Measurements from ENCODE around the gene TXNRD3.

Gene TXNRD3

GRCh38 chr3:126672340-126672739 lies 17.4 kb upstream of the TXNRD3 start:
- no peak for DNase-seq (ENCODE audit: low read depth in 2 of 2)

DNA sequence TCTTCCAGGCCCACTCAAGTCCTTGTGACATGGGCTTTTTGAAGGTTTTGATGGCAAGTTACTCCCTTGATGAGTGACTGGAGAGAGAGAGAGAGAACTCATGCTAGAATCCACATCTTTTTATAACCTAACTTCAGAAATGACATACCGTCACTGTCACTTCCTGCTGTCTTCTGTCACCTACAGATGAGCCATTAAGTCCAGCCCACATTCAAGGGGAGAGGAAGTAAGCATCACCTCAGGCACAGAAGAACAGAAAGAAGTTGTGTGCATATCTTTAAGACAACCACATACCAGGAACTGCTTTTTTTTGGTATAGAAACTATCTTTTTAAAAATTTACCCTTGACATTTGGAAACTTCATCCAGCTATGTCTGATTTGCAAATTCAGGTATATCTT lies 16.6 kb upstream of the TXNRD3 start:
- no peak for DNase-seq (ENCODE audit: low read depth in 2 of 2)

- DNase-seq (ENCODE audit: low read depth in 2 of 2), result no peak
Measured at GRCh38 chr3:126668450-126669401, 13.8 kb upstream of the TXNRD3 start.

DNA sequence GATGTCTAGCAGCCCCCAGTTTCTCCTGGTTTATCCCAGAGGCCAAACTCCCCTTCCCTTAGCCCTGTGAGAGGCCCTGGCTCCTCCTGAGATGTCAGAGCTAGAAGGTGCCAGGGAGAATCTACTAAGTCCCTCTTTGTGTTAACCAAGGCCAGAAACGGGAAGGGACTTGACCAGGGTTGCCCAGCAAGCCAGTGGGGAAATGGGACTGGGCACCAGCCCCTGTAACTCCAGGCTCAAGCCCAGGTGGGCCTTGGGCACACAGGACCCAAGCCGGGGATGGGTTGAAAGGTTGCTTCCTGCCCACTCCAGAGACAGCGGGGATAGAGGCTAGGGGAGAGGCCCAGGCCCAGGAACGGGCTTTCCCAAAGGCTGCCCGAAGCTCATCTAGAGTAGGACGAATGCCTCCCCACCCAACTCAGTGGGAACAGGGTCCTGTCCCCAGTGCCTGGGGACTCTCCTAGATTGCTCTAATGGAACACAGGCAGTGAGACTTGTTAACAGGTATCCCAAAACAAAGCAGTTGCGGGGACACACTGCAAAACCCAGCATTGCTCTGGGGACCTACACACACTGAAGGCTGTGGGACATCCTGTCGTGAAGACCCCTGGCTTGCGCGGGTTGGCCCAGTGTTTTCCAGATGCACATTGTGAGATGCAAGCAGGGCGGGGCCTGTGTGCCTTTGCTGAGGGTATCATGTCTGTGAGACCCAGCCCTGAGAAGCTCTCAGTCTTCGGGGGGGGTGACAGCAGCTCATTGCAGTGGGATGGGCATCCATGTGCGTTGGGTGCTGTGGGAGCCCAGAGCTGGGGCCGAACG lies 12.9 kb upstream of the TXNRD3 start:
- DNase-seq (ENCODE audit: low read depth in 2 of 2), result no peak

- DNase-seq (ENCODE audit: low read depth in 2 of 2), result no peak
Measured at GRCh38 chr3:126666658-126667528, 12.0 kb upstream of the TXNRD3 start.

GRCh38 chr3:126665959-126666657 lies 11.2 kb upstream of the TXNRD3 start:
- DNase-seq (ENCODE audit: low read depth in 2 of 2), result no peak

DNA sequence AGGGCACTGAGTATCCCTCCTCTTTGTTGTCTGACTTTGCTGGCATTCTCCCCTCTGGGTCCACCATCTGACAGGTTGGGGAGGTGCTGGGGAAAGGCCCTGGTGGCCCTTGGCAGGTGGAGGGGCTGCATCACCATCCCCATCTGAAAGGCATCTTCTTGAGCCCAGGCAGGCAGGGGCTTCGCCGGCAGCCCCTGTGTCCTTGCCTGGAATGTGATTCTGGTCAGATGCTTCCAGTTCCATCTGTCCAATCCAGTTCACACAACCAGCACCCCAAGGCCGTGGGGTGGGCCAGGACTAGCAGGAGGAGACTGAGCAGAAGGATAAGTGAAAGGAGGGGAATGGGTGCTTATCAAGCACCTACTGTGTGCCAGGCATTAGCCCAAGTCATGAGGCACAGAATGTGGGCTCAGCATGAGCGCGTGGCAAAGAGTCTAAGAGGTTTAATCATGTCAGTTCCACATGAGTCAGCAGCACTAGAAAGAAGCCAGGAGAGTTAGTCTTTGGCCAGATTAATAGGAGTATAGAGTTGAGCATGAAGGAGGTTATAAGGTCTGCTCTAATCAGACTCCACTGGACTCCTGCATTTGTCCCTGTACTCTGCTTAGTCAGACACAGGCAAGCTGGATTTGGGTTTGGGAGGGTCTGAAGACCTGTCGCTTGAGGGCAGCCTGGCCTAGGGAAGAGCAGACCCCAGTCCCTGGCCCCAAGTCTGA lies 10.5 kb upstream of the TXNRD3 start:
- DNase-seq (ENCODE audit: low read depth in 2 of 2), result no peak

GRCh38 chr3:126664591-126665214 lies 9.8 kb upstream of the TXNRD3 start:
- no peak for DNase-seq (ENCODE audit: low read depth in 2 of 2)

GRCh38 chr3:126663750-126664149 lies 8.8 kb upstream of the TXNRD3 start:
- no peak for DNase-seq (ENCODE audit: low read depth in 2 of 2)

GRCh38 chr3:126663257-126663656 lies 8.3 kb upstream of the TXNRD3 start:
- no peak for DNase-seq (ENCODE audit: low read depth in 2 of 2)

DNA sequence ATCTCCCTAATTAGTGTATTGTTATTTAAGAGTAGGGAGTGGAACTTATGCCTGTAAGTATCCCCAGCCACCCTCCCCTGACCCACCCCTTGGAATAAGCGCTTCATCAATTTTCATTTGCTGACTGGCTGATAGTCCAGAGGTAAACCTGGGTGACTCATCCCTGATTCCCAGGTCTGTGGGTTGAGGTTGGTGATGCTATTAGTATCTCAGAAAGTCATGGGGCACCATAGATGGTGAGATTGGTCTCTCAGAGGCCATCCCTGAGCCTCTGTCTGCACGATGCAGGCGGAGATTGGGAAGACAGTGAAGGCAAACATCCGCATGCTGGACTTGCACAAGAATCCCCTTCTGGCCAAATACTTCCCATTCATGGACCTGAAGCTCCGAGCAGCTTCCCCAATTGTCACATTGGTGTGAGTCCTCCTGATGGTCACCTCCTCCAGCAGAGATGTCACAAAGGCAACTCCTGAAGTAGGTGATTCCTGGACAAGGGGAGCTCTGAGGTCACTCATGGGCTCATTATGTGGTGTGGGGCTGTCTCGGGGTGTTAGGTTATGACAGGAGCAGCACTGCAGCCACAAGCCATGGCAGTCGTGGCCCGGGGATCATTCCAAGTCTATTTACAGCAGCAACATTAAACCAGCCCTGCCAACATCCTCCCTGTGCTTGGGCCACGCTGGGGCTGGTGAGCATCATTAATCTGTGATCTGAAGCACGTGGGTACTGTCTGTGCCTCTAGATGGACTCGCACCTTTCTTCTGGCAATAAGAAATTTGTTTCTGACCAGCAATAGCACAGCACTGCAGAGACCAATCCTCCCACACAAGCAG lies 6.8 kb upstream of the TXNRD3 start:
- no peak for DNase-seq (ENCODE audit: low read depth in 2 of 2)

DNA sequence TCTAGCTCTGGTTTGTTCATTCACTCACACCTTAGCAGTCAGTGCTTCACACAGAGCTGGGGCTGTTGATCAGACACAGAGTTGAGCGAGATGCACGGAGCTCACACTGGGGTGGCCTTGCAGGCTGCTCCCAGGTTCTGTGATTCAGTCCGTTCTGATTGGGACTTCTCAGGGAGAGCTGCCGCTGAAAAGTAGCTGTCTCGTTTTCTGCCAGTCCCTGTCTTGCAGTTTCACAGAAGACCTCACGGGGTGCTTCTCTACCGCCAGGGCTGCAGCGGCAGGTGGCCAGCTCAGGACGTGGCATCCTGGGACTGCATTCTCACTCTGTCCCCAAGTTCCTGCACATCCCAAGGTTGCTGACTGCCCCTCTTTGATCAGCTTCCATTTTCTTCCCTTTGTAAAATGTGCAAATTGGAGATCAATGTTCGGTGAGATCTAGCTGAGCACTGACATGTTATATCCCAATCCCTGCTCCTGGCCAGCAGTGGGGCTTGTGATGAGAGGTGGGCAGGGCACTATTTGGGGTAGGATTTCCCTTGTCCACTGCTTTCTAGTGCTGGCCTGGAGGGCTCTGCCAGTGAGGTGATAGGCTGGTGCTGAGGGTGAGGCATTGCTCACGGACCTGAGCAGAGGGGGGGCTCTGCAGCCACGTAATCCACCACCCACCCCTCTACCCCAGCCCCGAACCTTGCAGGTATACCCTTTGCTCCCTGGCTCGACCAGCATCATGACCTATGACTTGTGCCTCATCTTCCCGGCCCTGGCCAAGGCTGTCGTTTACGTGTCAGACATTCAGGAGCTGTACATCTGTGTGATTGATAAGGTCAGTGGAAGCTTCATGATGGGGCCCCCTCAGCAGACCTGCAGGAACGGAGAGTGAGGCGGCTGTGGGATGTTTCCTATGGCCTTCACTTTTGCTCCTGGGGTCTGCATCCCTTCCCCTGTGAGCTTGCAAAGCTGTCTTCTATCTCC lies 5.3 kb upstream of the TXNRD3 start:
- no peak for DNase-seq (ENCODE audit: low read depth in 2 of 2)

DNA sequence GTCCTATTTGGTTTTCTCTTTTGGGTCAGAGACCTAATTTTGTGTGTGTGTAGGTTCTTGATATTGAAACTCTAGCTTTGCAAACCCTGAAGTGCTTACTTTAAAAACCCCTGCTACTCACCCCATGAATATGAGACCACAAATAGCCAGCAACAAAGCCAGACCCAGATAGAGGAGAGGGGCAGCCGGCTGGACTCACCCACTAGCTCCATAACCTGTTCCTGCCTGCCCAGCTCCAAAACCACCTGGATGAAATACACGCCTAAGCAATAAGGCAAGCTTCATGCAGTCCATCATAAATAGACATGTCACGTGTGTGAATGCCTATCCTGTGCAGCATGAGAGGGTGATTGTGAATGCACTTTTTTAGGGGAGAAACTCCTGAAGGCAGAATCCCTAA lies 3.7 kb upstream of the TXNRD3 start:
- no peak for DNase-seq (ENCODE audit: low read depth in 2 of 2)

GRCh38 chr3:126657901-126658300 lies 3.0 kb upstream of the TXNRD3 start:
- DNase-seq (ENCODE audit: low read depth in 2 of 2), result no peak

DNA sequence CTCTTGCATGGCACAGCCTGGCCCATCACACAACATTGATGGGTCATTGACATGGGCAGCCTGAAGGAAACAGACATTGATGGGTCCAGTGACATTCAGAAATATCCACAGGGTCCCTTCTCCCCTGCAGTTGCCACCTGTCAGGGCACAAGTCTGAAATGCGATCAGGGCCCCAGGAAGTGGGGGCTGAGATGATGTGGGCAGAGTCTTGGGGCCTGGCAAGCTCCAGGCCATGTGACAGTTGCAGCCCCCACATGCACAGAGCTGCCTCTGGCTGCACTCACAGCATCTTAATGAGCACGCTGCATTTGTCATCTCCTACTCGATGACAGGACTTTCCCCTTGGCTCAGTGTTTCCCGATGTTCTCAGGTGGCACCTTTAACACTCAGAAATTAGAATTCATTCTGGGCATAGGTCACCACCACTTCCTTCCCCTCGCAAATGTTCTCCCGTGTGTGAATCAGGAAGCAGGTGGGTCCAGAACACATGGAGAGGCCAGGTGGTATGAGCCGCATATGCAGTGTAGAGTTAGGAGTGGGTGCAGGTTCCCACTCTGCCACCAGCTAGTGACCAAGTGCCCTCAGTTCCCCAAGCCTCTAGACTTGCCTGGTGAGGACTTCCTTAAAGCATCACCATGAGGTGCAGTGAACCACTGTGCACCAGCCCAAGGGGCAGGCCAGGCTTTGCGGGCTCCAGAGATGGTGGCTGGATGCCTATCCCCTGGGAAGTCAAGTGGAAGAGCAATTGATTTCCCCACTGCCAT lies 1.6 kb upstream of the TXNRD3 start:
- DNase-seq (ENCODE audit: low read depth in 2 of 2), result no peak

- DNase-seq (ENCODE audit: low read depth in 2 of 2), result no peak
Measured at GRCh38 chr3:126655887-126656286, 963 bp upstream of the TXNRD3 start.

GRCh38 chr3:126649556-126650092 lies 5.3 kb downstream of the TXNRD3 start:
- DNase-seq (ENCODE audit: low read depth in 2 of 2), result no peak
